ENCODE results near the gene TLCD5.

TLCD5 gene

GRCh38 chr11:120324932-120325810, at the start of gene TLCD5:
Gene TLCD5, plus strand, starts transcription at chr11:120325299. Its CDS starts 2,143 bp downstream, at chr11:120327442.
- no peak for DNase-seq

GRCh38 chr11:120279502-120279901, 45.6 kb upstream of the TLCD5 start:
- no peak for DNase-seq

GRCh38 chr11:120280600-120281051, 44.5 kb upstream of the TLCD5 start:
- DNase-seq = no peak

- DNase-seq = no peak
Observed at GRCh38 chr11:120281143-120281795, 43.8 kb upstream of the TLCD5 start.

- no peak for DNase-seq
Observed at GRCh38 chr11:120283124-120283523, 42.0 kb upstream of the TLCD5 start.

- no peak for DNase-seq
Observed at GRCh38 chr11:120284272-120284671, 40.8 kb upstream of the TLCD5 start.

GRCh38 chr11:120285256-120285655, 39.8 kb upstream of the TLCD5 start:
- no peak for DNase-seq

GRCh38 chr11:120288021-120288420, 37.1 kb upstream of the TLCD5 start:
- no peak for DNase-seq

GRCh38 chr11:120289426-120289825, 35.7 kb upstream of the TLCD5 start:
- DNase-seq = no peak

- DNase-seq = no peak
Observed at GRCh38 chr11:120290956-120291355, 34.1 kb upstream of the TLCD5 start.

GRCh38 chr11:120293038-120293800, 31.9 kb upstream of the TLCD5 start:
- no peak for DNase-seq

- no peak for DNase-seq
Observed at GRCh38 chr11:120294096-120294495, 31.0 kb upstream of the TLCD5 start.

GRCh38 chr11:120295099-120295498, 30.0 kb upstream of the TLCD5 start:
- DNase-seq = no peak

GRCh38 chr11:120296554-120296953, 28.5 kb upstream of the TLCD5 start:
- DNase-seq = no peak

GRCh38 chr11:120298461-120298860, 26.6 kb upstream of the TLCD5 start:
- DNase-seq = no peak

- no peak for DNase-seq
Observed at GRCh38 chr11:120302001-120302805, 22.9 kb upstream of the TLCD5 start.

GRCh38 chr11:120303004-120303637, 22.0 kb upstream of the TLCD5 start:
- peak; percentile 56 for DNase-seq

- no peak for DNase-seq
Observed at GRCh38 chr11:120304526-120304925, 20.6 kb upstream of the TLCD5 start.

GRCh38 chr11:120305286-120305685, 19.8 kb upstream of the TLCD5 start:
- no peak for DNase-seq

- no peak for DNase-seq
Observed at GRCh38 chr11:120306519-120307242, 18.4 kb upstream of the TLCD5 start.

GRCh38 chr11:120307476-120307875, 17.6 kb upstream of the TLCD5 start:
- DNase-seq = no peak

Measured in DMS 273 treated with DMSO at 0.1 percent for 48 hours (cell line).